Keratinocyte (primary cell): ENCODE measurements around the gene ZDHHC1. TPM values are rescaled to one million over a fixed set of nuclear protein-coding genes. Genes with fewer than 3 reads are reported as not detected.
"Not testable (repeated sequence)": the region's sequence is repeated elsewhere in the genome, so short reads cannot be mapped to it uniquely, and the experiment has no call there.

Experiments
- DNase-seq: peaks from one replicate; pipeline ENCODE4 v3.0.0-alpha.2; 2011; ENCODE audit warnings: low read depth, missing footprints, low spot score
- FAIRE-seq: peaks from 2 replicates; lab custom pipeline; 2011; peaks lifted over from hg19 to GRCh38; lab: Jason Lieb, UNC
- H2AFZ ChIP-seq: 2 replicates; pipeline ENCODE4 v1.6.0; 2012; ENCODE audit warnings: low read length, control low read depth, inconsistent platforms; ENCODE audit not compliant: control insufficient read depth
- H3K27ac ChIP-seq: 2 replicates; pipeline ENCODE4 v1.5.1; 2011; ENCODE audit warnings: low read length; ENCODE audit not compliant: control insufficient read depth, insufficient read depth
- H3K27me3 ChIP-seq: 3 replicates; pipeline ENCODE4 v1.6.0; 2011; ENCODE audit warnings: low read length; ENCODE audit not compliant: control insufficient read depth, insufficient read depth; ENCODE audit errors: extremely low read depth
- H3K36me3 ChIP-seq, 2 experiments: 2 replicates in 1 of 2; 3 replicates in 1 of 2; pipeline ENCODE4 v1.5.1; 2011; ENCODE audit warnings: low read length in 2 of 2, mild to moderate bottlenecking in 1 of 2; ENCODE audit not compliant: control insufficient read depth in 2 of 2, insufficient read depth in 2 of 2; ENCODE audit errors: extremely low read depth in 1 of 2
- H3K4me1 ChIP-seq: 3 replicates; pipeline ENCODE4 v1.5.1; 2011; ENCODE audit warnings: low read length; ENCODE audit not compliant: control insufficient read depth, insufficient read depth; ENCODE audit errors: extremely low read depth
- H3K4me2 ChIP-seq: 3 replicates; pipeline ENCODE4 v1.6.0; 2011; ENCODE audit warnings: low read depth, low read length; ENCODE audit not compliant: control insufficient read depth, insufficient read depth; ENCODE audit errors: extremely low read depth
- H3K4me3 ChIP-seq, 3 experiments: fragments of 200-600 bp in 1 of 3; sonication (generic) in 1 of 3; 2 replicates in 2 of 3; 3 replicates in 1 of 3; pipeline ENCODE4 v1.5.1; 2011 to 2016; ENCODE audit warnings: low read length in 3 of 3, mild to moderate bottlenecking in 3 of 3, control low read depth in 2 of 3, inconsistent platforms in 1 of 3, low read depth in 1 of 3, mixed read lengths in 1 of 3, mixed run types in 1 of 3, moderate library complexity in 1 of 3; ENCODE audit not compliant: control insufficient read depth in 2 of 3, insufficient read depth in 2 of 3; ENCODE audit errors: extremely low read depth in 1 of 3
- H3K79me2 ChIP-seq: 2 replicates; pipeline ENCODE4 v1.6.0; 2012; ENCODE audit warnings: low read length; ENCODE audit not compliant: control insufficient read depth, insufficient read depth
- H3K9ac ChIP-seq: 3 replicates; pipeline ENCODE4 v1.6.0; 2011; ENCODE audit warnings: low read length; ENCODE audit not compliant: control insufficient read depth, insufficient read depth; ENCODE audit errors: extremely low read depth
- H3K9me1 ChIP-seq: 3 replicates; pipeline ENCODE4 v1.6.0; 2011; ENCODE audit warnings: low read length; ENCODE audit not compliant: control insufficient read depth, insufficient read depth; ENCODE audit errors: extremely low read depth
- H3K9me3 ChIP-seq: 2 replicates; pipeline ENCODE4 v1.5.1; 2012; ENCODE audit warnings: low read depth, low read length; ENCODE audit not compliant: control insufficient read depth
- H4K20me1 ChIP-seq: 3 replicates; pipeline ENCODE4 v1.6.0; 2011; ENCODE audit warnings: low read length; ENCODE audit not compliant: control insufficient read depth, insufficient read depth; ENCODE audit errors: extremely low read depth
- CTCF ChIP-seq, 3 experiments: IDR thresholded peaks in 1 of 3; conservative IDR thresholded peaks in 1 of 3; optimal IDR thresholded peaks in 1 of 3; 2 replicates in 2 of 3; 3 replicates in 1 of 3; pipeline versions ENCODE3 to v1.5.1; 2011; ENCODE audit warnings: low read length in 3 of 3, mild to moderate bottlenecking in 3 of 3, moderate library complexity in 2 of 3, control low read depth in 1 of 3, inconsistent platforms in 1 of 3; ENCODE audit not compliant: insufficient read depth in 2 of 3; ENCODE audit errors: extremely low read depth in 1 of 3
- EZH2 ChIP-seq: IDR thresholded peaks from one replicate; pipeline ENCODE4 v1.6.1; 2012; ENCODE audit warnings: inconsistent platforms, mild to moderate bottlenecking, low read length, moderate library complexity
- dilution Hi-C: fragments of 300-500 bp; cut with MboI; formaldehyde crosslinking; loops from one replicate; pipeline ENCODE4 v1.7.0; 2020; ENCODE audit warnings: low sequenced_read_pairs; ENCODE audit not compliant: extremely low pct_ligation_motif_present
- polyA plus RNA-seq, 5 experiments: library from polyadenylated mRNA; depleted of rRNA in 3 of 5; stranded (reverse) in 3 of 5; stranded (forward) in 1 of 5; unstranded in 1 of 5; fragments of >200 nt; gene quantifications; 1 replicate in 1 of 5; 2 replicates in 3 of 5; 3 replicates in 1 of 5; pipeline versions ENCODE4 v1.2.1 to v1.2.3, GENCODE V29; 2011 to 2012; ENCODE audit warnings: missing spikeins in 2 of 5, low read depth in 1 of 5, low replicate concordance in 1 of 5

Gene ZDHHC1
- polyA plus RNA-seq, 1 donor (not counting 4 experiments of a cell fraction or from before 2014, with no cell fraction given) = 1.1 TPM

GRCh38 chr16:67378642-67379041 lies 37.6 kb downstream of the ZDHHC1 start:
- Histone ChIP-seq H4K20me1 (no peaks in the 10 kb centered on the region), H3K27ac (no peak overlapping the region), H3K4me3 (no peak overlapping the region), H3K79me2 (no peaks in the 10 kb centered on the region), H3K36me3 (no peaks in the 10 kb centered on the region), H2AFZ (no peak overlapping the region), H3K4me1 (no peaks in the 10 kb centered on the region), H3K9me1 (no peaks in the 10 kb centered on the region), H3K9ac (no peak overlapping the region), H3K27me3 (peaks cover 3% of the 10 kb centered on the region), H3K4me2 (no peak overlapping the region), H3K9me3 (no peaks in the 10 kb centered on the region)
- TF ChIP-seq CTCF (optimal IDR thresholded peaks at IDR 0.05 in 1 of 3, IDR thresholded peaks at IDR 0.05 in 1 of 3, conservative IDR thresholded peaks at IDR 0.05 in 1 of 3; ENCODE audit: extremely low read depth in 1 of 3, insufficient read depth in 2 of 3, low read length in 3 of 3) (no peak), EZH2 (no peak)
- FAIRE-seq (no peak), DNase-seq (no peak)
- dilution Hi-C loops = no loop called here

GRCh38 chr16:67376012-67376411 lies 40.3 kb downstream of the ZDHHC1 start:
- H3K36me3 ChIP-seq, H3K9ac ChIP-seq, DNase-seq, H3K9me3 ChIP-seq, H3K27me3 ChIP-seq, FAIRE-seq, H2AFZ ChIP-seq, H3K9me1 ChIP-seq, H3K4me1 ChIP-seq, H3K27ac ChIP-seq, H4K20me1 ChIP-seq, H3K79me2 ChIP-seq, dilution Hi-C loops, H3K4me2 ChIP-seq, H3K4me3 ChIP-seq: not testable (repeated sequence)

GRCh38 chr16:67372664-67373063 lies 43.6 kb downstream of the ZDHHC1 start:
- Histone ChIP-seq H3K9ac (no peak overlapping the region), H3K9me1 (no peaks in the 10 kb centered on the region), H3K79me2 (no peaks in the 10 kb centered on the region), H3K4me2 (no peak overlapping the region), H3K4me3 (no peak overlapping the region), H3K27ac (no peak overlapping the region), H3K27me3 (peaks cover 3% of the 10 kb centered on the region), H3K4me1 (no peaks in the 10 kb centered on the region), H3K36me3 (no peaks in the 10 kb centered on the region), H2AFZ (no peak overlapping the region), H3K9me3 (no peaks in the 10 kb centered on the region), H4K20me1 (no peaks in the 10 kb centered on the region)
- TF ChIP-seq CTCF (optimal IDR thresholded peaks at IDR 0.05 in 1 of 3, IDR thresholded peaks at IDR 0.05 in 1 of 3, conservative IDR thresholded peaks at IDR 0.05 in 1 of 3; ENCODE audit: extremely low read depth in 1 of 3, insufficient read depth in 2 of 3, low read length in 3 of 3) = peak in 2 of 3 experiments; percentile 29 to 34
- TF ChIP-seq EZH2 = no peak
- FAIRE-seq (no peak), DNase-seq (no peak)
- dilution Hi-C loops = no loop called here
